Esophagus muscularis mucosa (tissue), 3 donors: ENCODE measurements around the gene PRKN.

ENCODE experiments used
- CTCF ChIP-seq, 3 experiments: fragments of 200-600 bp in 2 of 3; fragments of 450-650 bp in 1 of 3; sonication (generic) in 2 of 3; IDR thresholded peaks; one replicate each; pipeline ENCODE4 v1.5.1; 2017 to 2019; ENCODE audit warnings: antibody characterized with exemption in 3 of 3, mild to moderate bottlenecking in 2 of 3, moderate library complexity in 1 of 3
- POLR2A ChIP-seq: fragments of 450-650 bp; IDR thresholded peaks from one replicate; pipeline ENCODE4 v1.6.1; 2017; ENCODE audit warnings: antibody characterized with exemption, moderate library complexity, mild to moderate bottlenecking, low read depth

- TF ChIP-seq CTCF (IDR thresholded peaks at IDR 0.05) (no peak), POLR2A (no peak)
These were observed 825.7 kb downstream of the PRKN start for GRCh38 chr6:161901740-161902426.
